ENCODE data around the gene DMD. TPM values are rescaled to one million over a fixed set of nuclear protein-coding genes. Genes with fewer than 3 reads are reported as not detected.

DMD gene
- total and polyA plus RNA-seq, 2 of the 13 experiments (the other 11 are each of a cell fraction or from before 2014, with no cell fraction given): 17.6 to 25.9 TPM

- no peaks in the 10 kb centered on the region for H3K36me3 ChIP-seq (replicated peaks in 1 of 2; ENCODE audit: control insufficient read depth in 1 of 2, insufficient read depth in 2 of 2, low read length in 2 of 2)
- H3K27ac ChIP-seq (ENCODE audit: extremely low read length, insufficient read depth, low read length): no peak overlapping the region
- no peak overlapping the region for H3K9ac ChIP-seq (ENCODE audit: insufficient read depth, low read depth, low read length)
- H3K9me3 ChIP-seq (ENCODE audit: low read length): no peaks in the 10 kb centered on the region
- TF ChIP-seq TOE1 (CRISPR knock-in tag; IDR thresholded peaks at IDR 0.05) (no peak), NRL (CRISPR knock-in tag; IDR thresholded peaks at IDR 0.05; ENCODE audit: borderline replicate concordance) (no peak), GATAD1 (CRISPR knock-in tag; IDR thresholded peaks at IDR 0.05) (no peak), ZBTB10 (CRISPR knock-in tag; IDR thresholded peaks at IDR 0.05; ENCODE audit: borderline replicate concordance) (no peak), PTBP1 (IDR thresholded peaks at IDR 0.05; ENCODE audit: low read depth, low read length, poor library complexity, severe bottlenecking) (no peak), ZBTB7A (CRISPR knock-in tag; IDR thresholded peaks at IDR 0.05) (no peak), SNAPC2 (CRISPR knock-in tag; IDR thresholded peaks at IDR 0.05) (no peak), TEAD3 (CRISPR knock-in tag; optimal IDR thresholded peaks at IDR 0.05; ENCODE audit: borderline replicate concordance) (no peak), ZNF468 (CRISPR knock-in tag; IDR thresholded peaks at IDR 0.05) (no peak), KAT2B (IDR thresholded peaks at IDR 0.05; ENCODE audit: borderline replicate concordance, low read depth, low read length) (no peak), SALL2 (CRISPR knock-in tag; IDR thresholded peaks at IDR 0.05) (no peak), KAT7 (CRISPR knock-in tag; IDR thresholded peaks at IDR 0.05; ENCODE audit: borderline replicate concordance) (no peak), TFDP1 (CRISPR knock-in tag; IDR thresholded peaks at IDR 0.05; ENCODE audit: borderline replicate concordance) (no peak), RBAK (CRISPR knock-in tag; IDR thresholded peaks at IDR 0.05) (no peak), KLF16 (CRISPR knock-in tag; IDR thresholded peaks at IDR 0.05) (no peak)
- TF ChIP-seq, protein P1, sequence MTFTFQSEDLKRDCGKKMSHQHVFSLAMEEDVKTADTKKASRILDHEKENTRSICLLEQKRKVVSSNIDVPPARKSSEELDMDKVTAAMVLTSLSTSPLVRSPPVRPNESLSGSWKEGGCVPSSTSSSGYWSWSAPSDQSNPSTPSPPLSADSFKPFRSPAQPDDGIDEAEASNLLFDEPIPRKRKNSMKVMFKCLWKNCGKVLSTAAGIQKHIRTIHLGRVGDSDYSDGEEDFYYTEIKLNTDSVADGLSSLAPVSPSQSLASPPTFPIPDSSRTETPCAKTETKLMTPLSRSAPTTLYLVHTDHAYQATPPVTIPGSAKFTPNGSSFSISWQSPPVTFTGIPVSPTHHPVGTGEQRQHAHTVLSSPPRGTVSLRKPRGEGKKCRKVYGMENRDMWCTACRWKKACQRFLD (CRISPR knock-in tag; IDR thresholded peaks at IDR 0.05; ENCODE audit: borderline replicate concordance): no peak
- TF ChIP-seq, protein P2, sequence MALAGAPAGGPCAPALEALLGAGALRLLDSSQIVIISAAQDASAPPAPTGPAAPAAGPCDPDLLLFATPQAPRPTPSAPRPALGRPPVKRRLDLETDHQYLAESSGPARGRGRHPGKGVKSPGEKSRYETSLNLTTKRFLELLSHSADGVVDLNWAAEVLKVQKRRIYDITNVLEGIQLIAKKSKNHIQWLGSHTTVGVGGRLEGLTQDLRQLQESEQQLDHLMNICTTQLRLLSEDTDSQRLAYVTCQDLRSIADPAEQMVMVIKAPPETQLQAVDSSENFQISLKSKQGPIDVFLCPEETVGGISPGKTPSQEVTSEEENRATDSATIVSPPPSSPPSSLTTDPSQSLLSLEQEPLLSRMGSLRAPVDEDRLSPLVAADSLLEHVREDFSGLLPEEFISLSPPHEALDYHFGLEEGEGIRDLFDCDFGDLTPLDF (CRISPR knock-in tag; IDR thresholded peaks at IDR 0.05): no peak
- DNase-seq (ENCODE audit: low spot score) (no peak), ATAC-seq (no peak), FAIRE-seq (no peak)
- WGBS (ENCODE audit: low lambda C conversion rate): 0% methylated on average over 1 of the region's 1 CpG
- intact Hi-C loops (cut with micrococcal nuclease; ENCODE audit: unreplicated experiment) (no loop called here), in situ Hi-C loops (cut with HindIII; ENCODE audit: extremely low pct_ligation_motif_present, low pct_unique_long_range_greater_than_20kb) (no loop called here)
- H3K4me2 ChIP-seq (ENCODE audit: low read depth, low read length): no peak overlapping the region
- POLR2A ChIA-PET: no interaction called here
- CTCF ChIA-PET (ENCODE audit: low intra/inter-chr PET ratio, low total read pairs): no interaction called here
- H2AFZ ChIP-seq (ENCODE audit: low read length): no peak overlapping the region
- BruUV-seq (replicated peaks): no TSS peak
- H3K27me3 ChIP-seq (ENCODE audit: control insufficient read depth in 1 of 2, insufficient read depth in 2 of 2, low read length in 2 of 2): no peaks in the 10 kb centered on the region
- no peak overlapping the region for H3K4me3 ChIP-seq (replicated peaks in 1 of 3; ENCODE audit: insufficient read depth in 1 of 3, low read depth in 2 of 3, low read length in 3 of 3)
- H3K79me2 ChIP-seq (ENCODE audit: insufficient read depth, low read length): no peaks in the 10 kb centered on the region
- no peaks in the 10 kb centered on the region for H3K4me1 ChIP-seq (ENCODE audit: insufficient read depth, low read length)
- no peaks in the 10 kb centered on the region for H4K20me1 ChIP-seq (ENCODE audit: insufficient read depth, low read length)
Observed at GRCh38 chrX:33207056-33207455, 4.3 kb downstream of the DMD start.

All from HepG2 (cell line).